ENCODE data around the gene SIM2. TPM values are rescaled to one million over a fixed set of nuclear protein-coding genes. Genes with fewer than 3 reads are reported as not detected.

The SIM2 gene
- total RNA-seq, 1 experiment from 2014 or later: 9.1 TPM

DNA sequence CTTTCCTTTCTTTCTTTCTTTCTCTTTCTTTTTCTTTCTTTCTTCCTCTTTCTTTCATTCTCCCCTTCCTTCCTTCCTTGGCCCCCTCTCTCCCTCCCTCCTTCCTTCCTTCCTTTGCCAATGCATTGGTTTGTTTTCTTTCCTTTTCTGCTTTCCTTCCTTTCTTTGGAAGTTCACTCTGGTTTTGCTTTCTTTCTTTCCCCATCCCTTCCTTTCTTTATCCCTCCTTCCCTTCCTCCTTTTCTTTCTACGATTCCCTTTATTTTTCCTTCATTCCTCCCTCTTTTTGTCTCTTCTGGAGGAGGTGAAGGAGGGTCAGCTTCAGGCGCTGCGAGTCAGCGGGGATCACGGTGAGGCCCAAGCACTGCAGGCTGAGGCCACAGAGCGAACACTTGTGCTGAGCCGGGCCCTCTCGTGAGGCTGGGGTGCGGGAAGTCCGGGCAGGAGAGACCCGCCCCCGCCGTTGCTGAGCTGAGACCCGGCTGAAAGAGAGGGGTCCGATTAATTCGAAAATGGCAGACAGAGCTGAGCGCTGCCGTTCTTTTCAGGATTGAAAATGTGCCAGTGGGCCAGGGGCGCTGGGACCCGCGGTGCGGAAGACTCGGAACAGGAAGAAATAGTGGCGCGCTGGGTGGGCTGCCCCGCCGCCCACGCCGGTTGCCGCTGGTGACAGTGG is 1.5 kb downstream of the SIM2 start:
- peak; percentile 38 for DNase-seq (ENCODE audit: low read depth)

DNA sequence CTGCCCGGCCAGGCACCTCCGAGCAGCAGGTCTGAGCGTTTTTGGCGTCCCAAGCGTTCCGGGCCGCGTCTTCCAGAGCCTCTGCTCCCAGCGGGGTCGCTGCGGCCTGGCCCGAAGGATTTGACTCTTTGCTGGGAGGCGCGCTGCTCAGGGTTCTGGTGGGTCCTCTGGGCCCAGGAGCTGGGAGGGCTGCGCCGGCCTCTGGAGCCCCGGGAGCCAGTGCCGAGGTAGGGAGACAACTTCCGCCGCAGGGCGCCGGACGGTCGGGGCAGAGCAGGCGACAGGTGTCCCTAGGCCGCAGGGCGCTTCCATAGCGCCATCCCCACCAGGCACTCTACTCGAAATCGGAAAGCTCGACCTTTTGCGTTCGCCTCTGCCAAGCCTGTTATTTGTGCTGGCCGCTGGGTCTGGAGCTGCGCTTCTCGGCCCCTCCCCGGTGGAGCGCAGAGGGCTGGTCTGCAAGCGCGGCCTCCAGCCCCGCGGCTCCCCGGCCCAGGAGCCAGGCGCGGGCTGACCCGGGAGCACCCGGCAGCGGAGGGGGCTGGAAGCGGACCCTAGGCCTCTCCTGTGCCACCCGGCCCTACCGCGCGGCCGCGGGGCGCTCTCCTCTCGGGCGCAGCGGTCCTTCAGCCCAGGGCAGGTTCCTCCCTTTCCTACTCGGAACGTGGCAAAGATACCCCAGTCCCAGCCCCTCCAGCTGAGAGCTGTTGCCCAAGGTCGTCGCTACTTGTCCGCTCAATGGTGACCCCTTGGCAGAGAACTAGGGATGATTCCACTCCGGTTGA is 2.2 kb downstream of the SIM2 start:
- DNase-seq (ENCODE audit: low read depth): no peak

DNA sequence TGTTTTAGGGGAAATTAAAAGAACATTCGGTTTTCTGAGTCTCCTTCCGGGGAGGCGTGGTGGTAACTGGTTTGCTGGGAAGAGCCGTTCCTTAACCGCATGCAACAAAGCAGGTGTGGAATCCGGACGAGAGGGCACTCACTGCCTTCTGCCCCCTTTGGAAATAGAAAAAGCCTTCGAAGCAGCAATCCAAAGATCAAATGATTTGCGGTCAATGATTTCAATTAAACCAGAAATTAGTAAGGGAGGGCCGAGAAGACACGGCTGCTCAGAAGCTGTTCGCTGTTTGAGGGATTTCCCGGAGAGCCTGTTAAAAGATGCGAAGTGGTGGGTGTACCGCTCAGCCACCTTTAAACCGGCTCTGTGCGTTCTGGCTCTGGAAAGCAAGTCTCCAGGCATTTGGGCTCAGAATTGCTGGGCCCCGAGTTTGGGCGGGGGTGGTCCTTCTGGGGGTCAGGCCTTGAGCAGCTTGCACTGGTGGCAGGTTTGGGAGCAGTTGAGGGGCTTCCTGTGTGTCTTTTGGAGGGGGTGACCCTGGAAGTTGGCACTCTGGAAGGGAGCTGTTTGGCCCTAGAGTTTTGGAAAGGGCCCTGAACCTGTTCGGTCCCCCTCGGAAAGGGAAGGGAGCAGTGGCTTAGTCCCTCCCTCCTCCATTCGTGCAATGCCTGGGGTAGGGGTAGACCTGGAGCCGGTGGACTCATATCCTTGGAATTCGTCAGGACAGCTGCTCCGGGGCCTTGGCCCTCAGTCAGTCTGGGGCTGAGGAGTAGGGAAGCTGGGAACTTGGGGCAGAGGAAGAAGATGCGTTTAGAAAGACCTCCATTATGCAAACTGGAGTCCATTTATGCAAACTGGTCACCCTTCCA is 3.1 kb downstream of the SIM2 start:
- peak; percentile 89 for DNase-seq (ENCODE audit: low read depth)

DNA sequence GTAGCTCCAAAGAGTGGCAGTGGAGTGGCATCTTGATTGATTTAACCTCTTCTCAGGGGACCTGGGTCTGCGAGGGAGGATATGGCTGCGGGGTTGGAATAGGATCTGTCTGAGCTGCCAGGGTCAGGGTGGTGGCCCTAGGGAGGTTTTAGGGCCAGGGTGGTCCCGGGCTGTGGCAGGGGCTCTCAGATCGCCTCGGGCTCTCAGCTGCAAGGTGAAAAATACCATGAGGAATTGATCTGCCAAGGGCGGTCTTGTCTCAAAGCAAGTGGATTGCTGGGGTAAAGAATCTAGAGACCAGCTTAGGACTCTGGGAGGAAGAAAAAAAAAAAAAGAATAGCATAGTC is 3.7 kb downstream of the SIM2 start:
- no peak for DNase-seq (ENCODE audit: low read depth)

DNA sequence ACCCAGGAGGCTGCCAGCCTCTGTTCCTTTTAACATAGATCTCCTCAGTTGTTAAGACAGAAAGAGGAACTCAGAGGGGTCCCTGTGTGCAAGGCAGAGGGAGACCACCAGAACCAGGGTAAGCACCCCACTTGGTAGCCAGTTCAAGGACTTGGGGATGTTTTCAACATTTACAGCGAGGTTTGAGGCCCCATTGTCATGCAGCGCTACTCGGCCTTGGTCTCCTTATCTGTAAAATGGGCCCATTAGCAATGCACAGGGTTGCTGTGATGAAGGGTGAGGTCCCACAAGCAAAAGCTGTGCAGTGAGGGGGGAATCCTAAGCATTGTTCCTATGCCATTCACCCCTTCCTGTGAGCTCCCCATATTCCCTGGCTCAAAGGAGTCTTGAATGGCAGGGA is 4.2 kb downstream of the SIM2 start:
- no peak for DNase-seq (ENCODE audit: low read depth)

DNA sequence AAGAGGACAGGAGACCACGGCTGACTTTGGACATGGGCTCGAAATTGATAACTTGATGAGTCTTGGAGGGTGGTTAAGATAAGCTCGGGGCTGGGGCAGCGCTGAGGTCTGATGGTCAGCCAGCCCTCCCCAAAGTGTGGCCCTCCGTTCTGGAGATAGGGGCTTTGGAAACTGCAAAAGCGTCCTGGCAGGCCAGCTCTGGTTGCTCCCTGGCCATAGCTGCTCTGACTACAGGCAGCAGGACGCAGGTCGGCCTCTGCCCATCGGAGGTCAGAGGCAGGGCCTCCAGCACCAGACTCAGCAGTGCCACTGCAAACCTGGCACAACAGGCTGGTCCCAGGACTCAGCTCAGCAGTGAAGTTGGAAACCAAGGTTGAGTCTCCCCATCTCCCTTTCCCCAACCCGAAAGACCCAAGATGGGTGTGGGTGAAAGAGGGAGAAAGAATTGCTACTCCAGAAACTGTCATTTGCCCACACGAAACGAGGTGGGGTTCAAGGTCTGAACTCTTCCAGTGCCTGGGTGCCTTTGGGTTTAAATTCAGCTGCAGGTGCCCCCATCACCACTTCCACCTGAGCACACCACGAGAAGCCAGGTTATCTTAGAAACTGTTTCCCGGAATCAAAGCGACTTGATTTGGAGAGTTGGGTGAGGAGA is 4.8 kb downstream of the SIM2 start:
- DNase-seq (ENCODE audit: low read depth): no peak

DNA sequence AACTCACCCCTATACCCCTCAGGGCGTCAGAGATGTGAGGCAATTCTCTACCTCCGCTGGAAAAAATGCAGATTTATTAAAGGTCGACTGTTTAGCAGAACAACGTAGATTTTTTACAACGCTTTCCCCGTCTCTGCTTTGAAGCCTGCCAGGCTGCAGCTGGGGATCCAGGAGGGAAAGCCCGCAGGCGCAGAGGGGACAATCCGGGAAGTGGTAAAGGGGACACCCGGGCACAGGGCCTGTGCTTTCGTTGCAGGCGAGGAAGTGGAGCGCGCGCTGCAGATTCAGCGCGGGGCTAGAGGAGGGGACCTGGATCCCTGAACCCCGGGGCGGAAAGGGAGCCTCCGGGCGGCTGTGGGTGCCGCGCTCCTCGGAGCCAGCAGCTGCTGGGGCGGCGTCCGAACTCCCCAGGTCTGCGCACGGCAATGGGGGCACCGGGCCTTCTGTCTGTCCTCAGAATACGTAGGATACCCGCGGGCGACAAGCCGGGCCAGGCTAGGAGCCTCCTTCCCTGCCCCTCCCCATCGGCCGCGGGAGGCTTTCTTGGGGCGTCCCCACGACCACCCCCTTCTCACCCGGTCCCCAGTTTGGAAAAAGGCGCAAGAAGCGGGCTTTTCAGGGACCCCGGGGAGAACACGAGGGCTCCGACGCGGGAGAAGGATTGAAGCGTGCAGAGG is 5.5 kb downstream of the SIM2 start:
- no peak for DNase-seq (ENCODE audit: low read depth)

DNA sequence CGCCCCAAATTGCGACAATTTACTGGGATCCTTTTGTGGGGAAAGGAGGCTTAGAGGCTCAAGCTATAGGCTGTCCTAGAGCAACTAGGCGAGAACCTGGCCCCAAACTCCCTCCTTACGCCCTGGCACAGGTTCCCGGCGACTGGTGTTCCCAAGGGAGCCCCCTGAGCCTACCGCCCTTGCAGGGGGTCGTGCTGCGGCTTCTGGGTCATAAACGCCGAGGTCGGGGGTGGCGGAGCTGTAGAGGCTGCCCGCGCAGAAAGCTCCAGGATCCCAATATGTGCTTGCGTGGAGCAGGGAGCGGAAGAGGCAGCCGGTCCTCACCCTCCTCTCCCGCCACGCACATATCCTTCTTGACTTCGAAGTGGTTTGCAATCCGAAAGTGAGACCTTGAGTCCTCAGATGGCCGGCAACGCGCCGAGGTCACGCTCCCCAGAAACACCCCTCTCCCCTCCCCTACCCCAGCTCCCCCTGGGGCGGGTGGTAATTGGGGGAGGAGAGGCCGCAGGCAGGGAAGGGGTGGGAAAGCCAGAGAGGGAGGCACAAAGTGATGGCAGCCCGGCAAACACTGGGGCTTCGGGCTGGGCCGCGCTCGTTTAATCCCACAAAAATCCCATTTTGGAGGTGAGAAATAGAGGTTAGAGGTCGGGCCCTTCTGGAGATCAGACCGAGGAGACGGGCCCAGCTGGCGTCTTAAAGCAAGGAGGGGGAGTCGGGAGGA is 6.2 kb downstream of the SIM2 start:
- DNase-seq (ENCODE audit: low read depth): no peak

DNA sequence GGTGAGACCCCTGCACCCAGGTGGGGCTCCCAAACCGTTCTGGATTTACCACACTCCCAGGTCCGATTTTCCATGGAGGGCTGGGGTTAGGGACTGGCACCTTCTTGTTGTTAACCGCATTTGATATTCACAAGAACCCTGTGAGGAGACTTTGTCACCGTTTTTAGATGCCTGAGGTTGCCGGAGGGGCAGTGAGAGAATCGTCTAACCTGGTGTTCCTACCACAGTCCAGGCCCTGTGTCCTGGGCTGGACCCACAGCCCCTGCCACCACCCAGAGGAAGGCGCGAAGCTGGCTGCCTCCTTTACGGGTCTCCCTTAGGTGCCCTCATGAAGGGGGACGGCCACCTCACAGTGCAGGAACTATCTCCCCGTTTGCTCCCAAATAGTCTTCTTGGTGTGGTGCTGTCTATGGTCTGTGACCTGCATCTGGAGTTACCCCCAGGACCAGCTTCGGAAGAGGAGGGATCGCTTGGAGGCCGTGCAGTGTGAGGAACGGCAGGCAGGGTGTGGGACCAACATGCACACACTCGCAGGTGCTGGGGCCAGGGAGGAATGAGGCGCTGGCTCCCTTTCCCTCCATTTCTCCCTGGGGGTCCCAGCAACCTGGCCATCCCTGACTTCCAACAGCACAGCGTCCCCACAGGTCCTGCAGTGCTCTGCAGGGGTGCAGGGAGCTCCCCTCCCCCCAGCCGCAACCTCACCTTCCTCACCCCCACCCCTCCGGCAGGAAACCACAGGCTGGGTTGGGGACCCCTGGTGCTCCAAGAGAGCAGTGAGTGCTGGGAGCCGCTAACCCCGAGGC is 7.0 kb downstream of the SIM2 start:
- DNase-seq (ENCODE audit: low read depth): no peak

DNA sequence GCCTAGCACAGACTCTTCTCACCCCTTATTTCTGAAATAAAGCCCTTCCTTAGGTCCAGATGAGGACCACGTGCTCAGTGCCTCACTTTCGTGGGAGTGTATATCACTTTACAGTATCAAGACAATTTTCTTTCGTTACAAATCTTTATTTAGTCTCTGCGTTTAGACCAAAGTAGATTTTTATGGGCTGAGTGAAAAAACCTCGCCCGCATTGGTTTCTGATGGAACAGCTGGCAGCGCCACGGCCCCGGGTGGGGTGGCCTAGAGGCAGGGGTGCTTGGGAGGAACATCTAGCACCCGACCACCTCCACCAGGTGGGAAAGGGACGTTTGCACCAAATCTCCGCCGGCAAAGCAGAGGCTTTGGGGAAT is 7.6 kb downstream of the SIM2 start:
- DNase-seq (ENCODE audit: low read depth): no peak

DNA sequence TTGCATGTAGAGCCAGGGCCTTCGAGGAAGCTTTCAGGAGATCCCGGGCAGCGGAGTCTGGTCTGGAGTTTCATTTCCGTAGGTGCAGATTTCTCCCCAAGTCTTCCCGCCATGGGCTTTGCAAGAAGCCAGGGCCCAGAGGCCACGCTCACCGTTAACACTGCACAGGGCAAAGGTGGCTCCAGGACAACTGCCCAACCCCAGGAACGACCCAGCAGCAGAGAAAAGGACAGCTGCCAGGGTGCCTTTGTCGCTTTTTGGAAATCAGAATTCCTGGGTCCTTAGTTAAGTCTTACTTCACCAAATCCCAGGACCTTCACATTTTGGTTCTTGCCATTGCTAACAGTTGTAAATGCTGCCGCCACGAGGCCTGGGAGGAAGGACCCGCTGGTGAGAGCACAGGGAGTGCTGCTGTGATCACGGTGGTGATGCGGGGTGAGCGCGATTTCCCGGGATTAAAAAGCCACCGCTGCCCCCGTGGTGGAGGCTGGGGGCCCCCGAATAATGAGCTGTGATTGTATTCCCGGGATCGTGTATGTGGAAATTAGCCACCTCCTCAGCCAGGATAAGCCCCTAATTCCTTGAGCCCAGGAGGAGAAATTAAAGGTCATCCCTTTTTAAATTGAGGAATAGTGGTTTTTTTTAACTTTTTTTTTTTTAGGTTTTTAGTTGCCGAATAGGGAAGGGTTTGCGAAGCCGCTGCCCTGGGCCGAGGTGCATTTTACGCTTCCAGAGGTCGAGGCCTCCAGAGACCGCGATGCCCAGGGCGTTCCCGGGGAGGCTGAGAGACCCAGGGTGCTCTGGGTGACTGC is 8.2 kb downstream of the SIM2 start:
- DNase-seq (ENCODE audit: low read depth): no peak

DNA sequence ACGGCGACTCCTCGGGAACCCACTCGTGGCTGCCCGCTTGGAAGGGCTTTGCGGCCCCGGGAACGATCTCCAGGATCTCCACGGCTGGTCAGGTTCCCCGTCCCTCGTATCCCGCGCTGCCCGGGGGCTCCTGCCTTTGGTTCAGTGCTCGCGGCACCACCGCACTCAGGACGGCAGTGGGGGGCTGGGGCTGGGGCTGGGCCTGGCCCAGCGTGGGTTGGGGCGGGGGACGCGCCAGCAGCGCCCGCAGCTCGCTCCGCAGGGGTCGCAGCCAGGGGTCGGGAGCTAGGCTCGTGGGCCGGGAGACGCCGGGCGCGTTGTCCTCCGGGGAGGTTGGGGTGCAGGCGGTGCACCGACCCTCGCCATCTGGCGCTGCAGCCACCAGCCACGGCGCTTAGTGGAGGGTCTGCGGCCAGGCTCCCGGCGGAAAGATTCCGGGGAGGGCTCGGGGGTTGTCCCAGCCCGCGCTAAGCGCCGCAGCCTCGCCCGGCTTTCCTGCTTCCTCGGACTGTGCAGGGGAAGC is 8.9 kb downstream of the SIM2 start:
- DNase-seq (ENCODE audit: low read depth): no peak

DNA sequence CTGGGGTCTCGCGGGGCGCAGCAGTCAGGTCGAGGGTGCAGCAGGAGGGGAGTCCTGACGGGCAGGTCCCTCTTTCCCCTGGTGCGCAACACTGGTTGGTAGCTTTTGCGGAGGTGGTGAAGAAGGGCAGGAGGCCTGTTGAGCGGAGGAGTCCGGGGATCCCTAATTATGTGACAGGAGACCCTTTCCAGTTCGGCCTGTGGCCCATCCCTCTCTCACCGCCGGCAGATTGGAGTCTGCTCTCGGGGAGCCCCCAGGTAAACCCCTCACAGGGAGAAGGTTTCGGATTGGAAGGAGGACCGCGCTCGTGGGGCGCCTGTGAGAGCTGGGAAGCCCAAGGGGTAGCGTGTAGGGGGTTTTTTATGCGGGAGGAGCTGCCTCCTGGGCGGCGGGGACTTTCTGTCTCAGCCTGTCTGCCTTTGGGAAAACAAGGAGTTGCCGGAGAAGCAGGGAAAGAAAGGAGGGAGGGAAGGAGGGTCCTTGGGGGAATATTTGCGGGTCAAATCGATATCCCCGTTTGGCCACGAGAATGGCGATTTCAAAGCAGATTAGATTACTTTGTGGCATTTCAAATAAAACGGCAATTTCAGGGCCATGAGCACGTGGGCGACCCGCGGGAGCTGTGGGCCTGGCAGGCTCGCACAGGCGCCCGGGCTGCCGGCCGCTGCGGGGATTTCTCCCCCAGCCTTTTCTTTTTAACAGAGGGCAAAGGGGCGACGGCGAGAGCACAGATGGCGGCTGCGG is 9.5 kb downstream of the SIM2 start:
- no peak for DNase-seq (ENCODE audit: low read depth)

DNA sequence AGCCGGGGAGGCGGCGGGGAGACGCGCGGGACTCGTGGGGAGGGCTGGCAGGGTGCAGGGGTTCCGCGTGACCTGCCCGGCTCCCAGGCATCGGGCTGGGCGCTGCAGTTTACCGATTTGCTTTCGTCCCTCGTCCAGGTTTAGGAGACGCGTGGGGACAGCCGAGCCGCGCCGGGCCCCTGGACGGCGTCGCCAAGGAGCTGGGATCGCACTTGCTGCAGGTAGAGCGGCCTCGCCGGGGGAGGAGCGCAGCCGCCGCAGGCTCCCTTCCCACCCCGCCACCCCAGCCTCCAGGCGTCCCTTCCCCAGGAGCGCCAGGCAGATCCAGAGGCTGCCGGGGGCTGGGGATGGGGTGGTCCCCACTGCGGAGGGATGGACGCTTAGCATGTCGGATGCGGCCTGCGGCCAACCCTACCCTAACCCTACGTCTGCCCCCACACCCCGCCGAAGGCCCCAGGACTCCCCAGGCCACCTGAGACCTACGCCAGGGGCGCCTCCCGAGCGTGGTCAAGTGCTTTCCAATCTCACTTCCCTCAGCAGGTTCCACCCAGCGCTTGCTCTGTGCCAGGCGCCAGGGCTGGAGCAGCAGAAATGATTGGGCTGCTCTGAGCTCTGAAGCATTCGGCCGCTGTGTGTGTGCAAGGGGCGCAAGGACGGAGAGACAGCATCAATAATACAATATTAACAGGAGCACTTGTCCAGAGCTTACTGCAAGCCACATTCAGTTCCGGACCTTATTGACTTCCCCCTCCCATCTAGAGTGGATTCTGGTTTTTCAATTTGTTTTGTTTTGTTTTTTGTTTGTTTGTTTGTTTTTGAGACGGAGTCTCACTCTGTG is 10.3 kb downstream of the SIM2 start:
- no peak for DNase-seq (ENCODE audit: low read depth)

DNA sequence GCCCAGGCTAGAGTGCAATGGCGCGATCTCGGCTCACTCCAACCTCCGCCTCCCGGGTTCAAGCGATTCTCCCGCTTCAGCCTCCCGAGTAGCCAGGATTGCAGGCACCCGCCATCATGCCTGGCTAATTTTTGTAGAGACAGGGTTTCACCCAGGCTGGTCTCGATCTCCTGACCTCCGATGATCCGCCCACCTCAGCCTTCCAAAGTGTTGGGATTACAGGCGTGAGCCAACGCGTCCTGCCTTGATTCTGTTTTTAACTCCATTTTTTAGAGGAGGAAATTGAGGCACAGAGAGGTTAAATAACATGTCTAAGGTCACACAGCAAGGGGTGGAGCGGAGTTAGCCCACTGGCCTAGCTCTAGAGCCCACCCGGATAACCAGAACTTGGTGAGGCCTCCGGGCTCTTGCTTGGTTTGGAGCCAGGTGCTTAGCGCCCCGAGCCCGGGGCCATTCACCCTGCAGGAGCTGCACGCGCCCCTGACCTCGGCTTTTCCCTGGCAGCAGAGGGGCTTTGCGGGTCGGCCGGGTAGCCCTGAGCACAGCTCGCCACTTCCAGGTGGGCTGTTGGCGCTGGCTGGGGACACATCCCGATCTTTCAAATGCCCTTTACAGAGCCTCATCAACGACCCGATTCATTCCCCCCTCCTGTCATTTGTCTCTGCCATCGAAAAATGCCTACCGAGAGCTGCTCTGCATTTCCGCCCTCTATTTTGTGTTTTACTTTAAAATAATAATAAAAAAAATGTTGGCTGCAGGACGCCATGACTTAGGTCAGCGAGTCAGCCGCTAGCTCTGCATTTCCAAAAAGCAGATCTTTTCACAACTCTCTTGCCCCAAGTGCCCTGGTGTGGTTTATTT is 11.2 kb downstream of the SIM2 start:
- no peak for DNase-seq (ENCODE audit: low read depth)

DNA sequence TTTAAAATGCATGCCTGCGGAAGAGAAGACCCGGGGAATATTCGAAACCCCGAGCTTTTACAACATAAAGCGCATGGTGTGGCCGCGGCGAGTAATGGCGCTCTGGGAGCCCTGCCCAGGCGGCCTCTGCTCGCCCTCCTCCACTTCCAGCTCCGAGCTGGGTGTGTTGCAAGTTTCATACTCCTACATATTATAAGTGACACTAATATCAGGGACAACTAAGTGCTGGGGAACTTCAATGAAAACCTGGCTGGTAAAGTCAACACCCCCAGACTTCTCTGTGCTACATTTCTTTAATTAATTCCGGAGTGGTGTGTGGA is 11.8 kb downstream of the SIM2 start:
- DNase-seq (ENCODE audit: low read depth): no peak

Data from LHCN-M2 (cell line).